ENCODE data around the gene SMARCC2.

DNA sequence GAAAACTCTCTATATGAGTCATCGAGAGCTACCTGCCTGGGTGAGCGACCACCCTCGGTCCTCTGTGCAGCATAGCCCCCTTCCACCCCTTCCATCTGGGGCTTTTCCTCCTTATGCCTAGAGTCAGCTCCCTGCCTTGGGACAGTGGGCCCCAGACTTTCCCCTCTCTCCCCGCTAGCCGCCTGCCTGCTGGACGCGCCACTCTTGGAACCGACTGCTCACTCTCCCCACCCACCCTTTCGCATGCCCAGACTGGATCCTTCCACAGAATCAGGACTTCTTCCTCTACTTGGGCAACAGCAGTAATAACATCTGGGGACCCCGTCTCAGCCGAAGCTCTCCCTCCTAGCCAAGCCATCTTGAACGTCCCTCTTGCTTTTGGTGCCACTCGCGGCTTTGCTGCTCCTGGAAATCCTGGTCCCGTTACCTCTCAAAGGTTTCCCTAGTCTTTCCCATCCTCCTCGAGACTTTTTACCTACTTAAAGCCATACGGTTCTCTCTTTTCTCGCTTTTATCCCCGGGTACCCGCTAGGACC, 60.5 kb downstream of the SMARCC2 start:
- TF ChIP-seq SUZ12 (IDR thresholded peaks at IDR 0.05) (no peak), ARNT (IDR thresholded peaks at IDR 0.05) (no peak), BHLHE40 (IDR thresholded peaks at IDR 0.05; ENCODE audit: borderline replicate concordance) (no peak), NFRKB (IDR thresholded peaks at IDR 0.05) (no peak), ZNF384 (IDR thresholded peaks at IDR 0.05) (no peak), SP1 (IDR thresholded peaks at IDR 0.05) (no peak), FOXM1 (IDR thresholded peaks at IDR 0.05; ENCODE audit: borderline replicate concordance) (no peak), PKNOX1 (IDR thresholded peaks at IDR 0.05) (no peak), ELF4 (IDR thresholded peaks at IDR 0.05) (no peak), CTBP1 (IDR thresholded peaks at IDR 0.05; ENCODE audit: borderline replicate concordance) (no peak), FOXK2 (IDR thresholded peaks at IDR 0.05) (no peak)

All from HEK293T (cell line).